GM18873 (cell line): ENCODE results near the gene FAM149B1.

ENCODE experiments used
- ATAC-seq: cut with Tn5 transposase; IDR thresholded peaks from one replicate; pipeline ENCODE4 v1.9.1; 2021; ENCODE audit warnings: mild to moderate bottlenecking, moderate library complexity, moderate number of reproducible peaks; ENCODE audit not compliant: unreplicated experiment, low FRiP score

FAM149B1 gene

DNA sequence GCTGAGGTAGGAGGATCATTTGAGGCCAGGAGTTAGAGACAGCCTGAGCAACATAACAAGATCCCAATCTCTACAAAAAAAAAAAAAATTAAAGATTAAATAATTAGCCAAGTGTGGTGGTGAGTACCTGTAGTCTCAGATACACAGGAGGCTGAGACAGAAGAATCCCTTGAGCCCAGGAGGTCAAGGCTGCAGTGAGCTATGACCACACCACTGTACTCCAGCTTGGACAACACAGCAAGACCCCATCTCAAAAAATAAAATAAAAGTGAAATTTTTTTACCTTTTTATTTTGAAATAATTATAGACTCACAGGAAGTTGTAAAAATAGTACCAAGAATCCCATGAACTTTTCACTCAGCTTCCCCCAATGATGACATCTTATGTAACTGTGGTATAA, 4.9 kb downstream of the FAM149B1 start:
- ATAC-seq, result no peak

DNA sequence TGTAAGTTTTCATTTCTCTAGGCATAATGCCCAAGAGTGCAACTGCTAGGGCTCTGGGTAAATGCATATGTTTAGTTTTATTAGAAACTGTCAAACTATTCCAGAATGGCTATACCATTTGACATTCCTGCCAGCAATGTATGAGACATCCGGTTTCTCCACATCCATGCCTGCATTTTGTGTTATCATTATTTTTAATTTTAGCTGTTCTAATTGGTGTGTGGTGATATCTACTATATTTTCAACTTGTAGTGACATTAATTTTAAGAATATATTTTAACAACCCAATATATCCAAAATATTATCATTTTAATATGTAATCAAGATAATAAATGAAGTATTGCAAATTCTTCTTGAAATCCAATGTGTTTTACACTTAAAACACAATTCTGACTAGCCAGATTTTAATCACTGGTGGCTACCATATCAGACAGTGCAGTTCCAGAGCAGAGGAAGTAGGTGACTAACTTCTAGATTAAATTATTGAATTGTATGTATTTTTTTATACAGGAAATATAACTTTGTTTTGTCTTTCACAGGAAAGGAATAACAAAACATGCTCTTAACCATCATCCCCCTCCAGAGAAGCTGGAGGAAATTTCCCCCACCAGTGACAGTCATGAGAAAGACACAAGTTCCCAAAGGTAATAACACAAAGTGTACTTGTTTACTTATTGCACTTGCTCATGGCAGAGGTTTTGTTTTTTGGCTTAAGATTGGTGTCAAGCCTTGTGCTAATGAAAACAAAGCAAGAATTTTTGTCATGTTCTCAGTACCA, 6.4 kb downstream of the FAM149B1 start:
- ATAC-seq, result no peak

DNA sequence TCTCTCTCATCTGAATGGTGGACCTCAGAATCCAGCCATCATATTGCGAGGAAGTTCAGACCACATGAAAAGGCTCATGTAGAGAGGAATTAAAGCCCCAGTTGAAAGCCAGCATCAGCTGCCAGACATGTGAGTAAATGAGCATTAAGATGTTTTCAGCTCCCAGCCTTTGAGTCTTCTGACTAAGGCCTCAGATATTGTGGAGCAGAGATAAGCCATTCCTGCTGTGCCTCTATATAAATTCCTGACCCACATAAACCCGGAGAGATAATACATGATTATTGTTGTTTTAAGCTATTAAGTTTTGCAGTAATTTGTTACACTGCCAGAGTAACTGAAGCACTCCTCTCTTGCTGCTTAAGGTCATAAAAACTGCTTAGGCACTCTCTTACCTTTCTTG, 14.6 kb downstream of the FAM149B1 start:
- ATAC-seq, result no peak

DNA sequence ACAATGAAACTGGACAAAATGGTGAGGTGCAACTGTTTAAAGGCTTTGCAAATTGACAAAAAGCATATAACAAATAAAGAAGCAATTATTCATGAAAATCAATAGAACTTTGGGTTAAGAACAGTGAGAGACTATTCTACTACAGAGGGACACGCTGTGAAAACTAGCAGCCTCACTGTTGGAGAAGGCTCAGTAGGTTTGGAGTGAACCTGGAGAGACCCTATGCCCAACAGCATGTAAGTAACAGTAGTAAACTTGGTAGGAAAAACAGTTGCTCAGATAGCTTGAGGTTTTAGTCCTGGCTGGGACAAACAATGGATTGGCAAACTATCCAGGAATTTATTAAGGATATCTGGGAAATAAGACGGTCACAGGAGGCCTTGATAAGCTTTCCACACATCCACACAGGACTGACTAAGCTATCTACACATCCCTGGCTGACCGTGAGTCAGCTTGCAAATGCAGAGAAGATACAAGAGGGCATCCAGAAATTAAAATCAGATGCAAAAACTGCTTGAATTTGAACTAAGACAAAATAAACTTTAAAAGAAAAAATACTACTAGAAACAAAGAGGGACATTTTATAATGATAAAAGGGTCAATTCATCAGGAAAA, 15.9 kb downstream of the FAM149B1 start:
- ATAC-seq, result no peak

DNA sequence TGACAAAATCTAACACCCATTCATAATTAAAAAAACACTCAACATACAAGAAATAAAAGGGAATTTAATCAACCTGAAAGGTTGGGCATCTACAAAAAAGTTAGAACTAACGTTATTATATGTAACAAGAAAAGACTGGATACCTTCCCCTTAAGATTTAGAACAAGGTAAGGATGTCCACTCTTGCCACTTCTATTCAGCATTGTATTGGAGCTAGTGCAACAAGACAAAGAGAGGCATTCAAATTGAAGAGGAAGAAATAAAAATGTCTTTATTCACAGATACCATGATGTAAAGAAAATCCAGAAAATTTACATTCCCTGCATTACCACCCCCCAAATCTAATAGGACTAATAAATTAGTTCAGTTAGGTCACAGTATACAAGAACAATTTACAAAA, 18.3 kb downstream of the FAM149B1 start:
- no peak for ATAC-seq

GRCh38 chr10:73190188-73190587, 22.3 kb downstream of the FAM149B1 start:
- ATAC-seq, result no peak

DNA sequence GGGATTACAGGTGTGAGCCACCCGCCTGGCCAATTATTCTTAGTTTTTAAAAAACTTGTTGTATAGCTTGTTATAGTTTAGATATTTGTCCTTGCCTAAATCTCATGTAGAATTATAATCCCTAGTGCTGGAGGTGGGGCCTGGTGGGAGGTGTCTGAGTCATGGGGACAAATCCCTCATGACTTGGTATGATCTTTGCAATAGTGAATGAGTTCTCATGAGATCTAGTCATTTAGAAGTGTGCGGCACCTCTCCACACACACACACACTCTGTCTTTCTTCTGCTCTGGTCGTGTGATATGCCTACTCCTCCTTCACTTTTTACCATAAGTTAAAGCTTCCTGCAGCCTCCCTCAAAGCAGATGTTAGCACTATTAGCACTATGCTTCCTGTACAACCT, 37.2 kb downstream of the FAM149B1 start:
- no peak for ATAC-seq

DNA sequence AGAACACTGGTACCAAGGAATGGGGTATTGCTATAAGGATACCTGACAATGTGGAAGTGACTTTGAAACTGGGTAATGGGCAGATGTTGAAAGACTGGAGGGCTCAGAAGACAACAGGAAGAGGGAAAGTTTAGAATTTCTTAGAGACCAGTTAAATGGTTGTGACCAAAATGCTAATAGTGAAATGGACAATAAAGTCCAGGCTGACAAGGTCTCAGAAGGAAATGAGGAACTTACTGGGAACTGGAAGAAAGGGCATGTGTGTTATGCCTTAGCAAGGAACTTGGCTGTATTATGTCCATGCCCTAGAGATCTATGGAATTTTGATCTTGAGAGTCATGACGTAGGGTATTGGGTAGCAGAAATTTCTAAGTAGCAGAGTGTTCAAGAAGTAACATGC, 38.0 kb downstream of the FAM149B1 start:
- ATAC-seq, result no peak

- ATAC-seq, result no peak
Observed at GRCh38 chr10:73206385-73206784, 38.5 kb downstream of the FAM149B1 start.

DNA sequence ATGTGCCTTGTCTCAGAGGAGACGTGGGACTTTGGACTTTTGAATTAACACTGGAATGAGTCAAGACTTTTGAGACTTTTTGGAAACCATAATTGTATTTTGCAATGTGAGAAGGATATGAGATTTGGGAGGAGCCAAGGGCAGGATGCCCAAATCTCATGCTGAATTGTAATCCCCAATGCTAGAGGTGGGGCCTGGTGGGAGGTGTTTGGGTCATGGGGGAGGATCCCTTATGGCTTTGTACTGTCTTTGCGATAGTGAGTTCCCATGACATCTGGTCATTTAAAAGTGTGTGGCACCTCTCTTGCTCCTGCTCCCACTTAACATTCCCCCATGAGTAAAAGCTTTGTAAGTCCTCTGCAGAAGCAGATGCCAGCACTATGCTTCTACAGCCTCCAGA, 40.0 kb downstream of the FAM149B1 start:
- no peak for ATAC-seq

DNA sequence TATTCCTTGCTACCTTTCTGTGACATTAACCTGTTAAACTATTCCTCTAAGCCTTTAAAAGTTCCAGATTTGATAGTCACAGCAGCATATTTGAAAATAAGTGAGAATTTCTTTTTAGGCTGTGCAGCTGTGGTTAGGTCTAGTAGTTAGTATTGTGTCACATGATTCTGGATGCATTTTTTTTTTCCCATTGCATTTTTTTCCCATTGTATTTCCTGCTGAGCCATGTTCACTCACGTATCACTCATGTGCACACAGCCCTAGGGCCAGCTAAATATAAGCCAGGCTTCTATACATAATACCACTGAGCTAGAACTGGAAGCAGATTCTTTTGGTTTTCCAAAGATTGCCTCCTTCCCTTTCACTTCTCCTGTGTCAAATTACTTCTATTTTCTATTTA, 41.8 kb downstream of the FAM149B1 start:
- ATAC-seq, result no peak

GRCh38 chr10:73210395-73211105, 42.6 kb downstream of the FAM149B1 start:
- ATAC-seq, result no peak

- ATAC-seq, result no peak
Observed at GRCh38 chr10:73211106-73211811, 43.3 kb downstream of the FAM149B1 start.

DNA sequence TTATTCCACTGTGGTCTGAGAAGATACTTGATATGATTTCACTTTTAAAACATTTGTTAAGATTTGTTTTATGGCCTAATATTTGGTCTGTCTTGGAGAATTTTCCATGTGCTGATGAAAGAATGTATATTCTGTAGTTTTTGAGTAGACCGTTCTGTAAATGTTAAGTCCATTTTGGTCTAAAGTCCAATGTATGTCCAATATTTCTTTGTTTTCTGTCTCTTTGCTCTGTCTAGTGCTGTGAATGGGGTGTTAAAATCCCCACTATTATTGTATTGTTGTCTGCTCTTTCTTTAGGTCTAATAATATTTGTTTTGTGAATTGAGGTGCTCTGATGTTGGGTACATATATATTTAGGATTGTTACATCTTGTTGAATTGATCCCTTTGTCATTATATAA, 47.8 kb downstream of the FAM149B1 start:
- ATAC-seq, result no peak

- ATAC-seq, result no peak
Observed at GRCh38 chr10:73217628-73218027, 49.7 kb downstream of the FAM149B1 start.

DNA sequence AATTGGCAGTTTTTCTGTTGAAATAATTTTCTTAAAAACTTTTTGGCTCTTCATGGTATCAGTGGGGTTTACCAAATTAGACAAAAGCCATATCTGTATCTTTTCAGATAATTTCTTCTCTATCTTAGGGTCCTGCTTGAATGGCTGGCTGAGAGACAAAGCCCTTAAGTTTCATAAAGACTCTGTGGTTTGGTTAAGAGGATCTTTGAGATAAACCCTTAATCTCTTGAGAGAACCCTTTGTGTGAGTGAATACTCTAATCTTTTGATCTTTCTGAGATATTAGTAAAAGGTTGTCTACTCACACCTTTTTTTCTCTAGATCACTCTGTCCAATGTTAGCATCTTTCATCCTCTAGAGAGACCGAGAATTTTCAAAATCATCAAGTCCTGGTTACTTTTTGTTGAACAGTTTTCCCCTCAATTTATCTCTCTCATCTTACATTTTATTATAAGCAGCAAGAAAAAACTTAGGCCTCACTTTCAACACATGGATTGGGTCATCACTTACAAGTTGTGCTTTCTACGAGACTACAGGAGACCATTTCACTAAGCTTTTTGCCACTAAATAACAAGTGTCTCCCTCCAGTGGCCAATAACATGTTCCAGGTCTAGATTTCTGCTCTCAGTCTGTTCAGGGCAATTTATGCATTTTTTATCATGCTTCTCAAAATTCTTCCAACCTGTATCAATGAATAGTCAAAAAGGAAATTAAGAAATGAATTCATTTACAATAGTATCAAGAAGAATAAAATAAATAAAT, 50.7 kb downstream of the FAM149B1 start:
- no peak for ATAC-seq

DNA sequence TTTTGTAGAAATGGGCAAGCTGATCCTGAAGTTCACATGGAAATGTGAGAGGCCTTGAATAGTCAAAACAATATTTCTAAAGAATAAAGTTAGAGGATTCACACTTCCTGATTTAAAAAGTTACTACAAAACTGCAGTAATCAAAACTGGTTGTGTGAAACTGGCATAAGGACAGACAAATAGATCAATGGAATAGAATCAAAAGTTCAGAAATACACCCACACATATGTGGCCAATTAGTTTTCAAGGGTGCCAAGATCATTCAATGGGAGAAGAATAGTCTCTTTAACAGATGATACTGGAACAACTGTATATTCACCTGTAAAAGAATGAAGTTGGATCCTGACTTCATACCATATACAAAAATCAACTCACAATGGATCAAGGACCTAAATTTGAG, 51.5 kb downstream of the FAM149B1 start:
- ATAC-seq, result no peak

- ATAC-seq, result no peak
Observed at GRCh38 chr10:73220989-73221388, 53.1 kb downstream of the FAM149B1 start.

DNA sequence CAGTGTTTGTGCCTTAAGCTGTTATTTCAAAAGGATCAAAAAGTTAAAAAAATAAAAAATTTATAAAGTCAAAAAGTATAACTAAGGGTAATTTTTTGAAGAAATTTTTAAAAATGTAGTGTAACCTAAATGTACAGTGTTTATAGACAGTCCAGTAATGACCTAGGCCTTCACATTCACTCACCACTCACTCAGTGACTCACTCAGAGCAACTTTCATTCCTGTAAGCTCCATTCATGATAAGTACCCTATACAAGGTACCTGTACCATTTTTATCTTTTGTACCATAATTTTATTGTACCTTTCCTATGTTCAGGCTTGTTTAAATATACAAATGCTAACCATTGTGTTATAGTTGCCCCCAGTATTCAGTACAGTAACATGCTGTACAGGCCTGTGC, 57.6 kb downstream of the FAM149B1 start:
- no peak for ATAC-seq

DNA sequence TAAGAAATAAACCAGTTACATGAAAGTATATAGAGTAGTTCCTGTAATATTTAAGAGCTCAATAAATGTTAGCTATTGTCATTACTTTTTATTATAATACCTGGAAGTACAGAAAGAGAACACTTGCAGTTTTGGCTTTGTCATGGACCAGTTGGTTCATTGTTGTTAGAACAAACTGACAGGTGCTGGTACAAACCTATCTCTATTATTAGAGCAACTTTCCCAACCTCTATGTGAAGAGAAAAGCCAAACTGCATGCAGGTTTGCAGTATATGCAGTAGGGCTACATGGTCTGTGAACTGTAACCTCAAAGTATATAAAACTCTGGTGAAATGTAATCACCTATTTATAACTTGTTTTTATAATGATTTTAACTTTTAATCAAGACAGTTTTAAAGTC, 58.7 kb downstream of the FAM149B1 start:
- no peak for ATAC-seq
